ENCODE data around the gene SIVA1.

Gene SIVA1

GRCh38 chr14:104782086-104782807 lies 29.3 kb downstream of the SIVA1 start:
- DNase-seq (ENCODE audit: insufficient read length, low spot score): no peak

GRCh38 chr14:104782808-104783139 lies 29.8 kb downstream of the SIVA1 start:
- no peak for FAIRE-seq
- no peak for DNase-seq (ENCODE audit: insufficient read length, low spot score)

More at GRCh38 chr14:104782086-104782807, 29.3 kb downstream of the SIVA1 start:
- no peak for FAIRE-seq

DNA sequence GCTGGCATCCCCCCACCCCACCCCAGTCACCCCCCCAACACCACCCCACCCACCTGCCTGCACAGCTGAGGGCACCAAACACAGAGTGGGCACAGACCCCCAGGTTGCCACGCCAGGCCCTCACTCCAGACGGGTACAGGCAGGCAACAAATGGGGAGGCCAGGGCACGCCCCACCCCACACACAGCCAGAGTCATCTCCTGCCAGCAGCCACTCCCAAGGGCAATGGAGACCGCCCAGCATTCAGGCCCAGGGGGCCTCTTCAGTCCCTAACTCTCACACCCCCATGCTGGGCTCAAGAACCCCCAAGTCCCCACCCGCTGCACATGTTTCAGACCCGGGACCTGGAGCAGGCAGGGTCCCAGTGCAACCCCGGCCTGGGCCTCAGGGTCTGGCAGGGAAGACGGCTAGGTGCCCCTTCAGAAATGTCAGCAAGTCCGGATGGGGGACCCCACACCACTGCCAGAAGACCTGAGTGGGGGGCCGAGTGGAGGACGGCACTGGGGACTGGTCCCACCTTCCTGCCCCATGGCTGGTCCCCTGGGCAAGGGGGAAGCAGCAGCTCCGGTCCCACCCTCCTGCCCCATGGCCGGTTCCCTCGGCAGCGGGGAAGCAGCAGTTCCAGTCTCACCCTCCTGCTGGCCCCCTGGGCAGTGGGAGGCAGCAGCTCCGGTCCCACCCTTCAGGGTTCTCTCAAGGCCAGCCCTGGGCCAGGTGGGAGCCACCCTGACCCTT lies 30.7 kb downstream of the SIVA1 start:
- no peak for FAIRE-seq
- DNase-seq (ENCODE audit: insufficient read length, low spot score): no peak

DNA sequence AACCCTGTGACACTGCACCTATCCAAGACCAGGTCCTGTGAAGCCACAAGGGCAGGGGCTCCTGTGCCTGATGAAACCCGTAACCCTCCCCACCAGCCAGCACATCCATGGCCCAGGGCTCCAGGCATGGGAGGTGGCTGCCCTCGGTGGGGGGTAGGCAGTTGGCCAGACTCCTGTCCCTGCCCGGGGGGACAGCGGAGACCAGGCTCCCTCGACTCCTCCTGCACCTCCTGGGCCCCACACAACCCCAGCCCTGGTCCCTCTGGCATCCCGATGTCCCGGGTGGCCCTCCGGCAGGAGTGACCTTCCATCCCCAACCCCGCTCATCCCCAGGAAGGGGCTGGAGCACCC lies 31.2 kb downstream of the SIVA1 start:
- DNase-seq (ENCODE audit: insufficient read length, low spot score) (no peak), FAIRE-seq (no peak)

DNA sequence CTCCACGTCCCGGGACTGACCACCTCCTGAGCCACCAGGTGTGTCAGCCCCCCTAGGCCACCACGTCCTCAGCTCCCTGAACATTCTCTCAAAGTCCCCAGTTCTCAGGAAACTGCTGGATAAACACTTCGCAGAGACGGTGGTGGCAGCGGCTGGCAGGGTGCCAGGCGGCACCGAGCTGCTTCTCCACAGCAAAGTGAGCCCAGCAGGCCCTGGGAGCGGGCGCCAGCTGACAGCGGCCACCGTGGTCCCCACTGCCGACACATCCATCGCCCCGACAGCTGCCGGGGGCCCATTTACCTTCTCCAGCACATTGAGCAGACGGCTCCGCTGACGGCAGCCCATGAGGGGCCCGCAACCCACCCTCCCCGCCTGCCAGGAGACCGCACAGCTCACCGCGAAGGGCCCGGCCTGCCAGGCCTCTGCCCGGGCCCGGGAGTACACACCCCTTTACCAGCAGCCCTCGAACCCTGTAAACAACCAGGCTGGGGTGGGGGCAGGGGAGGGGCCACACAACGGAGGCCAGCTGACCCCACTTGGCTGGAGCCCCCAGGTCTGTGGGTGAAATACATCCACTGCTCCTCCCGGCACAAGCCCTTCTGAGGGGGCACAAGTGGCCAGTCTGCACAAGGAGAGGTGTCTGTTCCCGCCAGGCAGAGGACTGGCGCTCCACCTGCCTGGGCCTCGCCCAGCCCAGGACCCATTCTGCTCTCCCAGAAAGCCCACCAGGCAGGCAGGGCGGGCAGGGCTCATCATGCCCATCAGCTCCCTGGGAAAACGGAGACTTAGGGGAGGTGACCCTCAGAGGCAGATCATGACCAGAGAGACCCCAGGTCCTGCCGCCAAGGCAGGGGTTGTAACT lies 32.1 kb downstream of the SIVA1 start:
- FAIRE-seq (no peak), DNase-seq (ENCODE audit: insufficient read length, low spot score) (no peak)

DNA sequence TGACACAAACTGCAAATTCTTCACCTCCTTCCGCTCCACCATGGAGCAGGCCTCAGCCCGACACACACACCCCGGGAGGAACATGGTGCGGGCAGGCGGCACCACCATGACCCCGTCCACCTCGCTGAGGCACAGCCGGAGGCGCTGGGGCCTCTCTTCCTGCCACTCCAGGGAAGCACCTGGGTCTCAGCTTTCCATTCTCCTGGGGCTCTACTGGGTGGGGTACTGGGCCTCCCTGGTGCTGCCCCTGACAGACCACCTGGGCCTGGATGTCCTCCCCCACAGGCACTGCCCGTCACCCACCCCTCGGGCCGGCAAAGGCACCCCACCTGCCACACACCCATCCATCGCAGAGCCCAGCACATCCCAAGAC lies 32.7 kb downstream of the SIVA1 start:
- FAIRE-seq: no peak
- DNase-seq (ENCODE audit: insufficient read length, low spot score): no peak

DNA sequence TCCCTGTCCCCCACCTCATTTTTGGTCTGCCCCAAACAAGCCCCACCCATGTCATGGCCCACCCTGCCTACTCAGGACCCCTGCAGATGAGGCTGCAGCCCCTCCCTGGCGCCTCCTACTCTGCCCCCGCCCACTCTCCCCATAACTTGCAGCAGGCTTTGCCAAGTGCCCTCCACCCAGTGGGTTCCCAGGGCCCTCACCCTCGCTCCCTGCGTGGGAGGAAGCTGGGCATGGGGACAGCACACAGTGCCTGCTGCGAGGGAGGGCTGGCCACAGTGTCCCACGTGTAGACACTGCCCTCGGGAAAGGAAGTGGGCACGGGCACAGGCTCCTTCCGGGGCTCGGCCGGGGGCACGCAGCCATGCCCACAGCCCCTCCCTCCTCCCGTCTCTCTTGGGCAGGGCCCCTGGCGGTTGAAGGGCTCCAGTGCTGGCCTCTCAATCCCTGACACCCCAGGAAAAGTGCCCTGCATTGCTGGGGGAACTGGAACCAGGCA lies 33.2 kb downstream of the SIVA1 start:
- DNase-seq (ENCODE audit: insufficient read length, low spot score) (no peak), FAIRE-seq (no peak)

DNA sequence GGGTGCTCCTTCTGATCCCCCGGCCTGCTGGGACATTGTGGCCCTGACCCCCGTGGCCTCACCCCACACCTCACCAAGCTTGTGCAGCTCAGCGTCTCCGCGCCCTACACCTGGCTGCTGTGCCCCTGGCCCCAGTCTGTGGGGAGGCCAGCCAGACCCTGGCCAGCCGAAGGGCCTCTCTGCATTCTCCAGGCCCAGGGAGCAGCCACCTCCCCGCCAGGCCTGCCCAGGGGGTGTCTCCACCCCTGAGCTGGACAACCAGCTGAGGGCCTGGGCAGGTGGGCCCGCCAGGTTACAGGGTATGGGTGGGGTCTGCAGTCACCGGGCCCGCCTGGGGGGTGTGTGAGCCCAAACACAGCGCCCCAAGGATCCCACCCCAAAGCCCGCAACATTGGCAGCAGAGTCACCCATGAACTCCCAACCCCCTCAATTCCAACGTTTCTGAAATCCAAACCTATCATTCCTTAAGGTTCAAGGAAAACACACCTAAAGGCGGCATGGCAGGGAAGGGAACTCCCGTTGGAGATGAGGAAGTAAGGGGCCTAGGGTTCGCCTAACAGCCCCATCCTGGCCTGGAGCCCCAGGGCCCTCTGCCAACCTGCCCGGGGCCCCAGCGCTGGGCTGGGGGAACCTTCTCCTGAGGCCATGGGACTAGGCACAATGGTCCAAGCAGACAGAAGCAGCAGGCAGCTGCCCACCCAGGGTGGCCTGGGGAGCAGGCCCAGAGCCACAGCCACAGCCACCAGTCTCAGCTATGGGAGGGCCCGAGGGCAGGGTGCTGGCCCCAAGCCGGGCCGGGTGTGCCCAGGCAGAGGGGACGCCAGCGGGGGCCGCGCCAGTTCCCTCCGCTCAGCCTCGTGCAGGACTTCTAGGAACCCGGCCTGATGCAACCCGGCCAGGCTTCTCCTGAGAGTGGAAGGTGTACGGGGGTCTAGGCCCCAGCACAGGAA lies 34.1 kb downstream of the SIVA1 start:
- DNase-seq (ENCODE audit: insufficient read length, low spot score) (no peak), FAIRE-seq (no peak)

DNA sequence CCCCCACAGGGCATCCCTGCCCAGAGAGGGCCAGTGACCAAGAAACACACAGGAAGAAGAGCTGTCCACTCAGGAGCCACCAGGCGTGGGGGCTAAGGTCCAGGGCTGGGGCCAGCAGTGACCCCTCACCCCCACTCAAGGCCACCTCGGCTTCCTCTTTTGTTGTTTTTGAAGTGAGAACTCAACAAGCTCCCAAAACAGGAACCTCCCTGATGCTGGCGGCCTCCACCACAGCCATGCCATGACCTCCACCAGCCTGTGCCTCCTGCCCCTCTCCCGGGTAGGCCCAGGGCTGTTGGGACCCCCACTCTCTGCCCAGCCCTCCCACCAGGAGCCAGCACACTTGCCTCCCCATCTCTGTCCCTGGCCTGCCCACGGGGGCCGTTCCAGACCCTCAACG lies 34.8 kb downstream of the SIVA1 start:
- no peak for DNase-seq (ENCODE audit: insufficient read length, low spot score)

GRCh38 chr14:104788161-104788818 lies 35.3 kb downstream of the SIVA1 start:
- no peak for FAIRE-seq
- DNase-seq (ENCODE audit: insufficient read length, low spot score): no peak

More for the DNA sequence above, 34.8 kb downstream of the SIVA1 start:
- FAIRE-seq: no peak

DNA sequence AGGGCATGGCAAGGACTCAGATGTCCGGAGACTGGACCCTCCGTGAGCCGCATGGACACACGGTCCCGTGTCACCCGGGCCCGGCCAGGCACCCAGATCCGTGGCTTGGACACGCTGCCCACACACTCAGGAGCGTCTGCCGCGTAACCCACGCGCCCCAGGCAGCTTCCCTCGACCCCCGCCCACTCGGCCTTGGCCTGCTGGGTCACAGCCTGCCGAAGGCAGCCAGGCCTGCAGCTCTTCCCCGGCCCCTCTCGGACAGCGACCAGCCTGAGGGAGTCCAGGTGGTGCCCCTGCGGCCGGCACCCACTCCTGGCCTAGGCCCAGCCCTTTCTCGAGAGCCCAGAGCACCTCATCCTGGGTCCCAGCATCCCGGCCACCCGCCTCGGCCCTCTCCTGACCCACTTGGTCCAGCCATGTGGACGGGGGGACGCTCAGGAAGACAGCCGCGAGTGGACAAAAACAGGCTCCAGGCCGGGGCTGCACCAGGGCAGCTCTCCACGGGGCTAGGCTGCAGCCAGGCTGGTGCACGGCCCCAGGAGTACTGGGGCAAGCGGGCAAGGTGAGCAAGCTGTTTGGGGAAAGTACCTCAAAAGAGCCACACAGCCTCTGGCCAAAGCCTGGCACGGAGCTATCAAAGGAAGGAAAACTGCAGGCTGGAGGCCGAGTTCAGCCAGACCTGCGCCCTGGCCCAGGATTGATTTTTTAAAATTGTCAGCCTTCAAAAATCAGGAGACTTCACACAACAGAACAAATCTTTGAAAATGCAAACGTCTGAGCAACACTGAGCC lies 36.1 kb downstream of the SIVA1 start:
- DNase-seq (ENCODE audit: insufficient read length, low spot score): no peak
- no peak for FAIRE-seq

GRCh38 chr14:104789752-104790743 lies 37.1 kb downstream of the SIVA1 start:
- FAIRE-seq (no peak), DNase-seq (ENCODE audit: insufficient read length, low spot score) (no peak)

- DNase-seq (ENCODE audit: insufficient read length, low spot score): no peak
- no peak for FAIRE-seq
Measured at GRCh38 chr14:104791425-104791824, 38.5 kb downstream of the SIVA1 start.

GRCh38 chr14:104792101-104792884 lies 39.3 kb downstream of the SIVA1 start:
- FAIRE-seq (no peak), DNase-seq (ENCODE audit: insufficient read length, low spot score) (no peak)

- DNase-seq (ENCODE audit: insufficient read length, low spot score): no peak
- FAIRE-seq: no peak
Measured at GRCh38 chr14:104792945-104793702, 40.2 kb downstream of the SIVA1 start.

DNA sequence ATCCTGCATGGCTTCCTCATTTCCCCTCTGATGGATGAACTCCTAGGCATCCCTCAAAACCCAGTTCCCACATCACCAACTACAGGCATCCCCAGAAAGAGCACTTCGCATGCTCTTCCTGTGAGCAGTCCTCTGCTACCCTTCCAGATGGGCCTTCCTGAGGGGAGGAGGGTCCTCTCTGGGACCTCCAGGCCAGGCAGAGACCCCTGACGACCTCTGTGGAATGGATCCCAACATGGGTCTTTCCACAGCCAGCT lies 40.7 kb downstream of the SIVA1 start:
- FAIRE-seq: no peak

DNA sequence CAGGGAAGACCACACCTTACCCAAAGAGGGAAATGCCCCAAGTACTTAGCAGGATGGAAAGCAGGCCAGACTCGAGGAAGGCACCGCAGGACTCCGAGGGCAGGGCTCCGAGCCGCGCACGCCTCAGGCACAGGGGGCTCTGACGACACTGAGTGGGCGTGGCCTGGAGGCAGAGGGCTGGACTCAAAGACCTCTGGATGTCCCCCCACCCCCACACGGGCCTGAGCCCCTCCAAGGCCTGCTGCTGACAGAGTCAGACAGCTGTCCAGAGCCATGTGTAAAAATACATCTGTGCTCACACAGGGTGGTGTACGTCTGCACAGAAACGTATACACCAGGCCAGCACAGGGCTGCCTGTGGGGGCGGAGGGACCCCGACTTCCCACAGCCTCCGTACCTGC lies 41.2 kb downstream of the SIVA1 start:
- DNase-seq (ENCODE audit: insufficient read length, low spot score) (peak; percentile 53), FAIRE-seq (no peak)

More for the DNA sequence above, 40.7 kb downstream of the SIVA1 start:
- no peak for DNase-seq (ENCODE audit: insufficient read length, low spot score)
